ENCODE measurements around the gene KIF5A.

- no peak for TF ChIP-seq CTCF (IDR thresholded peaks at IDR 0.05)
- TF ChIP-seq POLR2A (IDR thresholded peaks at IDR 0.05): no peak
Measured at GRCh38 chr12:57623811-57624390, 74.1 kb downstream of the KIF5A start.

Measured in Peyer's patch (tissue), 4 donors.